SJCRH30 (cell line): ENCODE measurements around the gene ARHGAP26. TPM values are rescaled to one million over a fixed set of nuclear protein-coding genes. Genes with fewer than 3 reads are reported as not detected.

ENCODE experiments used
- DNase-seq, 2 experiments: peaks; one replicate each; pipeline ENCODE4 v3.0.0-alpha.2; 2015 to 2020
- H3K27ac ChIP-seq: fragments of 250-450 bp; sonication (Bioruptor Pico); 2 replicates; pipeline ENCODE4 v1.5.1; 2020; ENCODE audit warnings: mild to moderate bottlenecking, moderate library complexity
- H3K27me3 ChIP-seq: fragments of 250-450 bp; sonication (Bioruptor Pico); 2 replicates; pipeline ENCODE4 v1.5.1; 2020; ENCODE audit warnings: mild to moderate bottlenecking, moderate library complexity
- H3K36me3 ChIP-seq: fragments of 250-450 bp; sonication (Bioruptor Pico); 2 replicates; pipeline ENCODE4 v1.5.1; 2020; ENCODE audit warnings: mild to moderate bottlenecking, moderate library complexity
- H3K4me1 ChIP-seq: fragments of 250-450 bp; sonication (Bioruptor Pico); 2 replicates; pipeline ENCODE4 v1.5.1; 2020; ENCODE audit warnings: mild to moderate bottlenecking, moderate library complexity
- H3K4me3 ChIP-seq: fragments of 250-450 bp; sonication (Bioruptor Pico); 2 replicates; pipeline ENCODE4 v1.5.1; 2020; ENCODE audit warnings: mild to moderate bottlenecking, moderate library complexity
- H3K9me3 ChIP-seq: fragments of 250-450 bp; sonication (Bioruptor Pico); replicated peaks from 2 replicates; pipeline ENCODE4 v1.5.1; 2020; ENCODE audit warnings: mild to moderate bottlenecking, moderate library complexity
- total RNA-seq: library from RNA; depleted of rRNA; stranded (reverse); fragments of >200 nt; shearing (Covaris generic); gene quantifications from 2 replicates; pipeline ENCODE4 v1.2.3, GENCODE V29; 2014

Gene ARHGAP26
- total RNA-seq, 1 experiment from 2014 or later = 16.9 TPM

GRCh38 chr5:142846406-142846805, 76.2 kb downstream of the ARHGAP26 start:
- H3K4me1 ChIP-seq = peaks cover 29% of the 10 kb centered on the region
- no peak for DNase-seq
- H3K4me3 ChIP-seq = no peak overlapping the region
- H3K27ac ChIP-seq = no peak overlapping the region
- no peaks in the 10 kb centered on the region for H3K27me3 ChIP-seq
- H3K36me3 ChIP-seq = no peaks in the 10 kb centered on the region
- no peaks in the 10 kb centered on the region for H3K9me3 ChIP-seq

- Histone ChIP-seq H3K4me3 (no peak overlapping the region), H3K36me3 (no peaks in the 10 kb centered on the region), H3K27ac (peak overlapping the region; percentile 8; the same call in 1 of the 2 replicates), H3K9me3 (no peaks in the 10 kb centered on the region), H3K27me3 (no peaks in the 10 kb centered on the region), H3K4me1 (peaks cover 29% of the 10 kb centered on the region)
- peak; percentile 81 to 89 for DNase-seq
Measured at GRCh38 chr5:142847898-142848790, 78.0 kb downstream of the ARHGAP26 start.

GRCh38 chr5:142849466-142849865, 79.3 kb downstream of the ARHGAP26 start:
- no peak for DNase-seq
- H3K4me3 ChIP-seq = no peak overlapping the region
- no peaks in the 10 kb centered on the region for H3K36me3 ChIP-seq
- no peaks in the 10 kb centered on the region for H3K9me3 ChIP-seq
- H3K27ac ChIP-seq = no peak overlapping the region
- peaks cover 29% of the 10 kb centered on the region for H3K4me1 ChIP-seq
- no peaks in the 10 kb centered on the region for H3K27me3 ChIP-seq

- Histone ChIP-seq H3K9me3 (no peaks in the 10 kb centered on the region), H3K36me3 (no peaks in the 10 kb centered on the region), H3K27ac (no peak overlapping the region), H3K27me3 (no peaks in the 10 kb centered on the region), H3K4me3 (no peak overlapping the region), H3K4me1 (peaks cover 29% of the 10 kb centered on the region)
- DNase-seq = no peak
Measured at GRCh38 chr5:142849880-142850279, 79.7 kb downstream of the ARHGAP26 start.

GRCh38 chr5:142851731-142852130, 81.6 kb downstream of the ARHGAP26 start:
- no peaks in the 10 kb centered on the region for H3K9me3 ChIP-seq
- no peak overlapping the region for H3K4me3 ChIP-seq
- H3K27me3 ChIP-seq = no peaks in the 10 kb centered on the region
- peaks cover 19% of the 10 kb centered on the region for H3K4me1 ChIP-seq
- no peak for DNase-seq
- no peak overlapping the region for H3K27ac ChIP-seq
- no peaks in the 10 kb centered on the region for H3K36me3 ChIP-seq

GRCh38 chr5:142852416-142853198, 82.4 kb downstream of the ARHGAP26 start:
- H3K4me3 ChIP-seq = no peak overlapping the region
- H3K27me3 ChIP-seq = no peaks in the 10 kb centered on the region
- DNase-seq = no peak
- H3K4me1 ChIP-seq = peaks cover 16% of the 10 kb centered on the region
- no peaks in the 10 kb centered on the region for H3K9me3 ChIP-seq
- no peak overlapping the region for H3K27ac ChIP-seq
- H3K36me3 ChIP-seq = no peaks in the 10 kb centered on the region

- H3K9me3 ChIP-seq = no peaks in the 10 kb centered on the region
- H3K27ac ChIP-seq = no peak overlapping the region
- no peak for DNase-seq
- peaks cover 6% of the 10 kb centered on the region for H3K4me1 ChIP-seq
- H3K27me3 ChIP-seq = no peaks in the 10 kb centered on the region
- H3K4me3 ChIP-seq = no peak overlapping the region
- H3K36me3 ChIP-seq = no peaks in the 10 kb centered on the region
Measured at GRCh38 chr5:142853682-142854081, 83.5 kb downstream of the ARHGAP26 start.

GRCh38 chr5:142856269-142856782, 86.1 kb downstream of the ARHGAP26 start:
- Histone ChIP-seq H3K4me1 (no peaks in the 10 kb centered on the region), H3K36me3 (no peaks in the 10 kb centered on the region), H3K4me3 (no peak overlapping the region), H3K27me3 (no peaks in the 10 kb centered on the region), H3K27ac (no peak overlapping the region), H3K9me3 (no peaks in the 10 kb centered on the region)
- DNase-seq = no peak

- Histone ChIP-seq H3K36me3 (no peaks in the 10 kb centered on the region), H3K9me3 (no peaks in the 10 kb centered on the region), H3K27ac (no peak overlapping the region), H3K4me3 (no peak overlapping the region), H3K4me1 (no peaks in the 10 kb centered on the region), H3K27me3 (no peaks in the 10 kb centered on the region)
- no peak for DNase-seq
Measured at GRCh38 chr5:142857405-142857804, 87.2 kb downstream of the ARHGAP26 start.

GRCh38 chr5:142859037-142859436, 88.9 kb downstream of the ARHGAP26 start:
- Histone ChIP-seq H3K4me1 (no peaks in the 10 kb centered on the region), H3K4me3 (no peak overlapping the region), H3K27me3 (no peaks in the 10 kb centered on the region), H3K36me3 (no peaks in the 10 kb centered on the region), H3K9me3 (no peaks in the 10 kb centered on the region), H3K27ac (no peak overlapping the region)
- DNase-seq = no peak

GRCh38 chr5:142860270-142860669, 90.1 kb downstream of the ARHGAP26 start:
- Histone ChIP-seq H3K27ac (no peak overlapping the region), H3K4me3 (no peak overlapping the region), H3K4me1 (no peaks in the 10 kb centered on the region), H3K36me3 (no peaks in the 10 kb centered on the region), H3K9me3 (no peaks in the 10 kb centered on the region), H3K27me3 (no peaks in the 10 kb centered on the region)
- DNase-seq = no peak

- H3K9me3 ChIP-seq = no peaks in the 10 kb centered on the region
- H3K4me1 ChIP-seq = no peaks in the 10 kb centered on the region; the same call in 1 of the 2 replicates
- no peaks in the 10 kb centered on the region for H3K27me3 ChIP-seq
- no peaks in the 10 kb centered on the region for H3K36me3 ChIP-seq
- H3K27ac ChIP-seq = no peak overlapping the region
- H3K4me3 ChIP-seq = no peak overlapping the region
- DNase-seq = no peak
Measured at GRCh38 chr5:142861011-142861410, 90.8 kb downstream of the ARHGAP26 start.

- Histone ChIP-seq H3K4me1 (peaks cover 4% of the 10 kb centered on the region; the same call in 1 of the 2 replicates), H3K4me3 (no peak overlapping the region), H3K27me3 (no peaks in the 10 kb centered on the region), H3K9me3 (no peaks in the 10 kb centered on the region), H3K36me3 (no peaks in the 10 kb centered on the region), H3K27ac (no peak overlapping the region)
- no peak for DNase-seq
Measured at GRCh38 chr5:142862594-142862993, 92.4 kb downstream of the ARHGAP26 start.

GRCh38 chr5:142863856-142864255, 93.7 kb downstream of the ARHGAP26 start:
- Histone ChIP-seq H3K9me3 (no peaks in the 10 kb centered on the region), H3K27me3 (no peaks in the 10 kb centered on the region), H3K27ac (no peak overlapping the region), H3K36me3 (no peaks in the 10 kb centered on the region), H3K4me3 (no peak overlapping the region), H3K4me1 (peaks cover 4% of the 10 kb centered on the region; the same call in 1 of the 2 replicates)
- no peak for DNase-seq
